Fibroblast of mammary gland (primary cell): ENCODE measurements around the gene PGS1.

Experiments used
- DNase-seq: peaks from one replicate; pipeline ENCODE4 v3.0.0-alpha.2; 2010; ENCODE audit warnings: low read depth
- H3K4me3 ChIP-seq: 2 replicates; pipeline ENCODE4 v1.5.1; 2011; ENCODE audit warnings: low read depth, mild to moderate bottlenecking, low read length, moderate library complexity; ENCODE audit not compliant: control insufficient read depth
- CTCF ChIP-seq: conservative IDR thresholded peaks from 2 replicates; pipeline ENCODE4 v1.5.1; 2011; ENCODE audit warnings: low read depth, low read length, inconsistent platforms; ENCODE audit not compliant: control insufficient read depth, insufficient read depth

Gene PGS1

GRCh38 chr17:78421534-78422266 lies 43.3 kb downstream of the PGS1 start:
- DNase-seq: peak; percentile 65
- peak; percentile 99 for TF ChIP-seq CTCF
- no peak overlapping the region for H3K4me3 ChIP-seq

GRCh38 chr17:78422267-78422605 lies 43.8 kb downstream of the PGS1 start:
- no peak for DNase-seq
- no peak overlapping the region for H3K4me3 ChIP-seq
- no peak for TF ChIP-seq CTCF

- TF ChIP-seq CTCF: no peak
- no peak for DNase-seq
- H3K4me3 ChIP-seq: no peak overlapping the region
Measured at GRCh38 chr17:78422872-78423588, 44.6 kb downstream of the PGS1 start.

GRCh38 chr17:78423961-78424675 lies 45.7 kb downstream of the PGS1 start:
- TF ChIP-seq CTCF: no peak
- DNase-seq: no peak
- no peak overlapping the region for H3K4me3 ChIP-seq

GRCh38 chr17:78425429-78425828 lies 47.0 kb downstream of the PGS1 start:
- no peak overlapping the region for H3K4me3 ChIP-seq
- no peak for TF ChIP-seq CTCF
- no peak for DNase-seq

GRCh38 chr17:78426293-78426879 lies 47.9 kb downstream of the PGS1 start:
- H3K4me3 ChIP-seq: no peak overlapping the region
- no peak for DNase-seq
- no peak for TF ChIP-seq CTCF
